Keratinocyte (primary cell): ENCODE data around the gene FTH1. TPM values are rescaled to one million over a fixed set of nuclear protein-coding genes. Genes with fewer than 3 reads are reported as not detected.

Experiments
- DNase-seq: peaks from one replicate; pipeline ENCODE4 v3.0.0-alpha.2; 2011; ENCODE audit warnings: low read depth, missing footprints, low spot score
- FAIRE-seq: peaks from 2 replicates; lab custom pipeline; 2011; peaks lifted over from hg19 to GRCh38; lab: Jason Lieb, UNC
- H2AFZ ChIP-seq: 2 replicates; pipeline ENCODE4 v1.6.0; 2012; ENCODE audit warnings: low read length, control low read depth, inconsistent platforms; ENCODE audit not compliant: control insufficient read depth
- H3K27ac ChIP-seq: 2 replicates; pipeline ENCODE4 v1.5.1; 2011; ENCODE audit warnings: low read length; ENCODE audit not compliant: control insufficient read depth, insufficient read depth
- H3K27me3 ChIP-seq: 3 replicates; pipeline ENCODE4 v1.6.0; 2011; ENCODE audit warnings: low read length; ENCODE audit not compliant: control insufficient read depth, insufficient read depth; ENCODE audit errors: extremely low read depth
- H3K36me3 ChIP-seq, 2 experiments: 2 replicates in 1 of 2; 3 replicates in 1 of 2; pipeline ENCODE4 v1.5.1; 2011; ENCODE audit warnings: low read length in 2 of 2, mild to moderate bottlenecking in 1 of 2; ENCODE audit not compliant: control insufficient read depth in 2 of 2, insufficient read depth in 2 of 2; ENCODE audit errors: extremely low read depth in 1 of 2
- H3K4me1 ChIP-seq: 3 replicates; pipeline ENCODE4 v1.5.1; 2011; ENCODE audit warnings: low read length; ENCODE audit not compliant: control insufficient read depth, insufficient read depth; ENCODE audit errors: extremely low read depth
- H3K4me2 ChIP-seq: 3 replicates; pipeline ENCODE4 v1.6.0; 2011; ENCODE audit warnings: low read depth, low read length; ENCODE audit not compliant: control insufficient read depth, insufficient read depth; ENCODE audit errors: extremely low read depth
- H3K4me3 ChIP-seq, 3 experiments: fragments of 200-600 bp in 1 of 3; sonication (generic) in 1 of 3; 2 replicates in 2 of 3; 3 replicates in 1 of 3; pipeline ENCODE4 v1.5.1; 2011 to 2016; ENCODE audit warnings: low read length in 3 of 3, mild to moderate bottlenecking in 3 of 3, control low read depth in 2 of 3, inconsistent platforms in 1 of 3, low read depth in 1 of 3, mixed read lengths in 1 of 3, mixed run types in 1 of 3, moderate library complexity in 1 of 3; ENCODE audit not compliant: control insufficient read depth in 2 of 3, insufficient read depth in 2 of 3; ENCODE audit errors: extremely low read depth in 1 of 3
- H3K79me2 ChIP-seq: 2 replicates; pipeline ENCODE4 v1.6.0; 2012; ENCODE audit warnings: low read length; ENCODE audit not compliant: control insufficient read depth, insufficient read depth
- H3K9ac ChIP-seq: 3 replicates; pipeline ENCODE4 v1.6.0; 2011; ENCODE audit warnings: low read length; ENCODE audit not compliant: control insufficient read depth, insufficient read depth; ENCODE audit errors: extremely low read depth
- H3K9me1 ChIP-seq: 3 replicates; pipeline ENCODE4 v1.6.0; 2011; ENCODE audit warnings: low read length; ENCODE audit not compliant: control insufficient read depth, insufficient read depth; ENCODE audit errors: extremely low read depth
- H3K9me3 ChIP-seq: 2 replicates; pipeline ENCODE4 v1.5.1; 2012; ENCODE audit warnings: low read depth, low read length; ENCODE audit not compliant: control insufficient read depth
- H4K20me1 ChIP-seq: 3 replicates; pipeline ENCODE4 v1.6.0; 2011; ENCODE audit warnings: low read length; ENCODE audit not compliant: control insufficient read depth, insufficient read depth; ENCODE audit errors: extremely low read depth
- EZH2 ChIP-seq: IDR thresholded peaks from one replicate; pipeline ENCODE4 v1.6.1; 2012; ENCODE audit warnings: inconsistent platforms, mild to moderate bottlenecking, low read length, moderate library complexity
- dilution Hi-C: fragments of 300-500 bp; cut with MboI; formaldehyde crosslinking; loops from one replicate; pipeline ENCODE4 v1.7.0; 2020; ENCODE audit warnings: low sequenced_read_pairs; ENCODE audit not compliant: extremely low pct_ligation_motif_present
- polyA plus RNA-seq, 5 experiments: library from polyadenylated mRNA; depleted of rRNA in 3 of 5; stranded (reverse) in 3 of 5; stranded (forward) in 1 of 5; unstranded in 1 of 5; fragments of >200 nt; gene quantifications; 1 replicate in 1 of 5; 2 replicates in 3 of 5; 3 replicates in 1 of 5; pipeline versions ENCODE4 v1.2.1 to v1.2.3, GENCODE V29; 2011 to 2012; ENCODE audit warnings: missing spikeins in 2 of 5, low read depth in 1 of 5, low replicate concordance in 1 of 5
- TF ChIP-seq, protein P1 (sequence below), 3 experiments: IDR thresholded peaks in 1 of 3; conservative IDR thresholded peaks in 1 of 3; optimal IDR thresholded peaks in 1 of 3; 2 replicates in 2 of 3; 3 replicates in 1 of 3; pipeline versions ENCODE3 to v1.5.1; 2011; ENCODE audit warnings: low read length in 3 of 3, mild to moderate bottlenecking in 3 of 3, moderate library complexity in 2 of 3, control low read depth in 1 of 3, inconsistent platforms in 1 of 3; ENCODE audit not compliant: insufficient read depth in 2 of 3; ENCODE audit errors: extremely low read depth in 1 of 3

Gene FTH1
- polyA plus RNA-seq, 1 donor (not counting 4 experiments of a cell fraction or from before 2014, with no cell fraction given) = 1,058 TPM

DNA sequence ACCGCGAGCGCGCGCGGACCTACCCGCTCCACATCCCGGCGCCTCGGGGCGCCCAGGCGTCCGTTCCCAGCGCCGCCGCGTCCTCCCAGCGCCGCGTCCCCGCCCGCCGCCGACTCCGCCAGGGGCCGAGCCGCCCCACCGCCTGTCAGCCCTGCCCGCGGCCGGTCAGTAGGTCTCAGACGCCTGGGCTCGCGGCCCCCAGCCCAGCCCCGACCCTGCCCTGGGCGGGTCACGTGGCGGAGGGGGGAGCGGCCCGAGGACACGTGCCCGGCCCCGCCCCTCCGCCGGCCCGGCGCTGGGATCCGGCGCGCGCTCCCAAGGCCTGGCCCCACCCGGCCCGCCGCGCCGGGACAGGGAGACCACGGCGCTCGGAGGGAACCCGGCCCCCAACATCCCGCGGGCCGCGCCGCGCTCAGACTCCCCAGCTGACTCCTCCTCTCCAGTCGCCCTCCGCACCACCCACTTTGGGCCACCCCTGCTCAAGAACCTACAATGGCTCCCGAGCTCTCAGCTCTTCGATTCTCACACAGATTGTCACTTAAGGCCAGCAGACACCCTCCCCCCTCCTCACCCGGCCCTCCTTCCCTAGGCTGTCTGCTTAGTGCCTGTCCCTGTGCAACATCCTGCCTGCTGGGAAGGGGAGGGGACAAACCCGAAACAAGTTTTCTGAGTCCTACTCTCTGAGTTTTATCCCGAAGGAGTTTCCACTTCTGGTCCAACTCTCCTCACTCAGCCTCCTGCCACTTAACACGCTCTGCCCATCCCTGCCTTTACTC lies 49.9 kb downstream of the FTH1 start, which contains the start of gene RAB3IL1:
TSS of gene RAB3IL1 (minus strand) at position 233 of the 776 bp plus-strand sequence. CDS start at position 34, 199 bp downstream.
- no peaks in the 10 kb centered on the region for H3K9me1 ChIP-seq
- no peak for FAIRE-seq
- H3K4me1 ChIP-seq = no peaks in the 10 kb centered on the region

DNA sequence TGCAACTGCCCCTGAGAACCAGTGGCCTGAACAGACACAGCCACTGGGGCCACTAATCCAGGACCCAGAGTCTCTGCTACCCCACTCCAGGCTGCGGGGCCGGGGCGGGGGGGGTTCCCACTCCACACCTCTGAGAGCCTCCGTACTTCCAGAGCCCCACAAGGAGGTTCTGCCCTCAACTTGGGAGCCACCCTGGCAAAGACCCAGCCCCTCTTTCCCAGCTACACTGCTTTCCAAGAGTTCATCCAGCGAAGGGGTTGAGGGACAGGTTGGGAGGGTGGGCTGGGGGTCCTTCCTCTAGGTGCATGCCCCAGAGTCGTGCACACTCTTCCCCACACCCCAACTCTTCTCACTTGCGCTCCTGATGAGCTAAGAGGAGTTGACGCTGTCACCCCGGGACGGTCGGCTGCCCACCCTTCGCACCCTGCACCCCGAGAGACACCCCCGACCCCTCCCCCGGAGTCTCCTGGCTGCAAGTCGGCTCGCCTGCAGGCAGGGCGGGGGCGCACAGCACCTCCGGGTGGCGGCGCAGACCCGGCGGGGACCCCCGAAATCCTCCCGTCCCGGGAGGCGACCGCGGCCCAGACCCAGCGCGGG lies 50.6 kb downstream of the FTH1 start:
- H3K9ac ChIP-seq = peak overlapping the region; percentile 15
- FAIRE-seq = no peak
- TF ChIP-seq EZH2 = no peak
- TF ChIP-seq, protein P1, sequence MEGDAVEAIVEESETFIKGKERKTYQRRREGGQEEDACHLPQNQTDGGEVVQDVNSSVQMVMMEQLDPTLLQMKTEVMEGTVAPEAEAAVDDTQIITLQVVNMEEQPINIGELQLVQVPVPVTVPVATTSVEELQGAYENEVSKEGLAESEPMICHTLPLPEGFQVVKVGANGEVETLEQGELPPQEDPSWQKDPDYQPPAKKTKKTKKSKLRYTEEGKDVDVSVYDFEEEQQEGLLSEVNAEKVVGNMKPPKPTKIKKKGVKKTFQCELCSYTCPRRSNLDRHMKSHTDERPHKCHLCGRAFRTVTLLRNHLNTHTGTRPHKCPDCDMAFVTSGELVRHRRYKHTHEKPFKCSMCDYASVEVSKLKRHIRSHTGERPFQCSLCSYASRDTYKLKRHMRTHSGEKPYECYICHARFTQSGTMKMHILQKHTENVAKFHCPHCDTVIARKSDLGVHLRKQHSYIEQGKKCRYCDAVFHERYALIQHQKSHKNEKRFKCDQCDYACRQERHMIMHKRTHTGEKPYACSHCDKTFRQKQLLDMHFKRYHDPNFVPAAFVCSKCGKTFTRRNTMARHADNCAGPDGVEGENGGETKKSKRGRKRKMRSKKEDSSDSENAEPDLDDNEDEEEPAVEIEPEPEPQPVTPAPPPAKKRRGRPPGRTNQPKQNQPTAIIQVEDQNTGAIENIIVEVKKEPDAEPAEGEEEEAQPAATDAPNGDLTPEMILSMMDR (optimal IDR thresholded peaks at IDR 0.05 in 1 of 3, IDR thresholded peaks at IDR 0.05 in 1 of 3, conservative IDR thresholded peaks at IDR 0.05 in 1 of 3; ENCODE audit: extremely low read depth in 1 of 3, insufficient read depth in 2 of 3, low read length in 3 of 3) = no peak
- no peaks in the 10 kb centered on the region for H4K20me1 ChIP-seq
- dilution Hi-C loops = loop anchor here (25.0 kb wide), 1 partner anchor 170 kb away; no protein-coding TSS in a partner anchor
- no peaks in the 10 kb centered on the region for H3K79me2 ChIP-seq
- H3K9me3 ChIP-seq = no peaks in the 10 kb centered on the region
- no peaks in the 10 kb centered on the region for H3K4me1 ChIP-seq
- peaks cover 48% of the 10 kb centered on the region for H3K27me3 ChIP-seq
- H3K27ac ChIP-seq = no peak overlapping the region
- H3K36me3 ChIP-seq = no peaks in the 10 kb centered on the region
- no peak for DNase-seq
- no peaks in the 10 kb centered on the region for H3K9me1 ChIP-seq
- peak overlapping the region; percentile 27 to 52 (median 38) for H3K4me3 ChIP-seq
- no peak overlapping the region for H2AFZ ChIP-seq
- peak overlapping the region; percentile 87 for H3K4me2 ChIP-seq

More for the DNA sequence above, 49.9 kb downstream of the FTH1 start, which contains the start of gene RAB3IL1:
- no peaks in the 10 kb centered on the region for H3K36me3 ChIP-seq
- no peak for DNase-seq
- dilution Hi-C loops = loop anchor here (25.0 kb wide), 1 partner anchor 170 kb away; no protein-coding TSS in a partner anchor
- peak within 1 kb of the TSS; percentile 56 for H3K9ac ChIP-seq
- TF ChIP-seq EZH2 = peak; percentile 41
- TF ChIP-seq, protein P1 (optimal IDR thresholded peaks at IDR 0.05 in 1 of 3, IDR thresholded peaks at IDR 0.05 in 1 of 3, conservative IDR thresholded peaks at IDR 0.05 in 1 of 3; ENCODE audit: extremely low read depth in 1 of 3, insufficient read depth in 2 of 3, low read length in 3 of 3) = no peak
- H3K9me3 ChIP-seq = no peaks in the 10 kb centered on the region
- H2AFZ ChIP-seq = peak within 1 kb of the TSS; percentile 53
- H3K27ac ChIP-seq = no peak within 1 kb of the TSS
- H3K4me3 ChIP-seq = peak within 1 kb of the TSS; percentile 38 to 57 (median 52)
- H4K20me1 ChIP-seq = no peaks in the 10 kb centered on the region
- H3K4me2 ChIP-seq = peak within 1 kb of the TSS; percentile 87
- H3K79me2 ChIP-seq = no peaks in the 10 kb centered on the region
- peaks cover 48% of the 10 kb centered on the region for H3K27me3 ChIP-seq
